SK-N-SH (cell line): ENCODE measurements around the gene TEX12. TPM values are rescaled to one million over a fixed set of nuclear protein-coding genes. Genes with fewer than 3 reads are reported as not detected.

ENCODE experiments used
- CTCF ChIA-PET: fragments of 300-600, 350-600 bp; formaldehyde crosslinking; extraction: SDS; loops from one replicate; lab custom pipeline; 2021; lab: Yijun Ruan, JAX
- POLR2A ChIA-PET: fragments of 350-600 bp; sonication (Branson Sonifier 250); formaldehyde crosslinking; extraction: SDS; loops from one replicate; lab custom pipeline; 2020; ENCODE audit warnings: antibody characterized with exemption, inconsistent platforms; lab: Yijun Ruan, JAX
- DNase-seq: peaks from one replicate; pipeline ENCODE4 v3.0.0; 2012
- H2AFZ ChIP-seq: fragments of 200-600 bp; sonication (generic); 2 replicates; pipeline ENCODE4 v1.8.1; 2016; ENCODE audit warnings: antibody characterized with exemption, mild to moderate bottlenecking, low read depth
- H3F3A ChIP-seq: fragments of 200-600 bp; sonication (generic); replicated peaks from 2 replicates; pipeline ENCODE3; 2016; ENCODE audit warnings: antibody characterized with exemption, mild to moderate bottlenecking; ENCODE audit not compliant: insufficient read depth
- H3K27ac ChIP-seq, 2 experiments: fragments of 200-500 bp in 1 of 2; fragments of 200-600 bp in 1 of 2; sonication (Bioruptor generic) in 1 of 2; sonication (generic), shearing (Covaris generic) in 1 of 2; 2 replicates each; pipeline versions ENCODE4 v1.5.1 to v1.6.1; 2014 to 2016; ENCODE audit warnings: low read depth in 2 of 2, inconsistent platforms in 1 of 2, low read length in 1 of 2, mild to moderate bottlenecking in 1 of 2, mixed read lengths in 1 of 2
- H3K27me3 ChIP-seq: fragments of 200-600 bp; sonication (generic), shearing (Covaris generic); 2 replicates; pipeline ENCODE4 v1.6.1; 2016; ENCODE audit warnings: mixed run types; ENCODE audit not compliant: insufficient read depth
- H3K36me3 ChIP-seq, 2 experiments: fragments of 200-500 bp in 1 of 2; fragments of 200-600 bp in 1 of 2; sonication (Bioruptor generic) in 1 of 2; sonication (generic) in 1 of 2; replicated peaks in 1 of 2; 2 replicates each; pipeline versions ENCODE3 to v1.5.1; 2014 to 2016; ENCODE audit warnings: low read length in 1 of 2, mild to moderate bottlenecking in 1 of 2; ENCODE audit not compliant: insufficient read depth in 2 of 2, control insufficient read depth in 1 of 2
- H3K4me1 ChIP-seq, 2 experiments: fragments of 200-500 bp in 1 of 2; fragments of 200-600 bp in 1 of 2; sonication (Bioruptor generic) in 1 of 2; sonication (generic), shearing (Covaris generic) in 1 of 2; 2 replicates each; pipeline versions ENCODE4 v1.5.1 to v1.6.1; 2014 to 2016; ENCODE audit warnings: low read depth in 1 of 2, low read length in 1 of 2, mixed run types in 1 of 2; ENCODE audit not compliant: insufficient read depth in 2 of 2, control insufficient read depth in 1 of 2
- H3K4me2 ChIP-seq: fragments of 200-600 bp; sonication (generic), shearing (Covaris generic); 2 replicates; pipeline ENCODE4 v1.6.1; 2017; ENCODE audit warnings: mixed run types
- H3K4me3 ChIP-seq, 2 experiments: fragments of 200-500 bp in 1 of 2; fragments of 200-600 bp in 1 of 2; sonication (Bioruptor generic) in 1 of 2; sonication (generic), shearing (Covaris generic) in 1 of 2; 2 replicates each; pipeline versions ENCODE4 v1.5.1 to v1.8.1; 2014 to 2016; ENCODE audit warnings: low read depth in 2 of 2, inconsistent platforms in 1 of 2, low read length in 1 of 2, mild to moderate bottlenecking in 1 of 2, mixed read lengths in 1 of 2, moderate library complexity in 1 of 2
- H3K79me2 ChIP-seq: fragments of 200-600 bp; sonication (generic); 2 replicates; pipeline ENCODE4 v1.8.1; 2017; ENCODE audit warnings: mild to moderate bottlenecking; ENCODE audit not compliant: insufficient read depth
- H3K9ac ChIP-seq: fragments of 200-600 bp; sonication (generic); 2 replicates; pipeline ENCODE4 v1.6.1; 2017; ENCODE audit warnings: mixed run types
- H3K9me2 ChIP-seq: fragments of 200-600 bp; sonication (generic); 2 replicates; pipeline ENCODE4 v1.6.1; 2017; ENCODE audit warnings: mixed run types
- H3K9me3 ChIP-seq: fragments of 200-600 bp; sonication (generic); 2 replicates; pipeline ENCODE4 v1.6.1; 2017; ENCODE audit warnings: mixed run types, mild to moderate bottlenecking, moderate library complexity
- H4K20me1 ChIP-seq: fragments of 200-600 bp; sonication (generic); 2 replicates; pipeline ENCODE4 v1.6.1; 2017; ENCODE audit warnings: mild to moderate bottlenecking, mixed run types; ENCODE audit not compliant: insufficient read depth
- CHD2 ChIP-seq: fragments of 150-350 bp; IDR thresholded peaks from 2 replicates; pipeline ENCODE4 v1.6.1; 2018; ENCODE audit warnings: low read length; ENCODE audit not compliant: partially characterized antibody
- ELF1 ChIP-seq: IDR thresholded peaks from 2 replicates; pipeline ENCODE4 v1.4.0; 2012
- EZH2phosphoT487 ChIP-seq: fragments of 200-600 bp; sonication (generic); IDR thresholded peaks from 2 replicates; pipeline ENCODE4 v1.6.1; 2017; ENCODE audit warnings: low read depth, mixed run types, mild to moderate bottlenecking, antibody characterized with exemption, moderate library complexity, borderline replicate concordance
- FOXJ3 ChIP-seq: sonication (generic); formaldehyde crosslinking; IDR thresholded peaks from 2 replicates; pipeline ENCODE4 v1.5.1; 2020; ENCODE audit warnings: mild to moderate bottlenecking, missing genetic modification reagents
- FOXM1 ChIP-seq: IDR thresholded peaks from 2 replicates; pipeline ENCODE4 v1.4.0; 2012; ENCODE audit warnings: low read depth, mild to moderate bottlenecking
- GABPA ChIP-seq: IDR thresholded peaks from 2 replicates; pipeline ENCODE4 v1.4.0; 2012; ENCODE audit warnings: low read depth, mild to moderate bottlenecking
- JUND ChIP-seq: IDR thresholded peaks from 2 replicates; pipeline ENCODE4 v1.4.0; 2012
- NRF1 ChIP-seq: IDR thresholded peaks from 2 replicates; pipeline ENCODE4 v1.6.1; 2012; ENCODE audit warnings: low read depth, mild to moderate bottlenecking, low read length
- RAD21 ChIP-seq: IDR thresholded peaks from 2 replicates; pipeline ENCODE4 v1.6.1; 2012; ENCODE audit warnings: mild to moderate bottlenecking, low read length
- RCOR1 ChIP-seq: fragments of 150-350 bp; IDR thresholded peaks from 2 replicates; pipeline ENCODE4 v1.6.1; 2017; ENCODE audit warnings: antibody characterized with exemption, low read length
- RXRA ChIP-seq: IDR thresholded peaks from 2 replicates; pipeline ENCODE4 v1.4.0; 2012; ENCODE audit warnings: low read depth, mild to moderate bottlenecking, borderline replicate concordance
- TAF1 ChIP-seq: IDR thresholded peaks from 2 replicates; pipeline ENCODE4 v1.6.1; 2012; ENCODE audit warnings: low read depth, mild to moderate bottlenecking, low read length, moderate library complexity, borderline replicate concordance
- TEAD4 ChIP-seq: IDR thresholded peaks from 2 replicates; pipeline ENCODE4 v1.4.0; 2012; ENCODE audit warnings: mild to moderate bottlenecking, borderline replicate concordance; ENCODE audit not compliant: insufficient read depth
- WGBS: methylation state at CpG from one replicate; pipeline ENCODE4 v1.1.6; 2017; ENCODE audit warnings: low lambda C conversion rate; 5-methylcytosine and 5-hydroxymethylcytosine counted together
- polyA plus RNA-seq, 3 experiments: library from polyadenylated mRNA; depleted of rRNA; stranded (reverse); fragments of >200 nt; gene quantifications; 2 replicates each; pipeline ENCODE4 v1.2.3, GENCODE V29; 2012
- TF ChIP-seq, protein P1 (sequence below): fragments of 150-350 bp; IDR thresholded peaks from 2 replicates; pipeline ENCODE4 v1.6.1; 2016; ENCODE audit warnings: mild to moderate bottlenecking, low read depth, low read length
- TF ChIP-seq, protein P2 (sequence below): fragments of 200-600 bp; sonication (generic); IDR thresholded peaks from 2 replicates; pipeline ENCODE4 v1.6.1; 2017; ENCODE audit warnings: antibody characterized with exemption, mild to moderate bottlenecking, moderate library complexity
- TF ChIP-seq, protein P3 (sequence below): fragments of 150-350 bp; IDR thresholded peaks from 2 replicates; pipeline ENCODE4 v1.6.1; 2017; ENCODE audit warnings: antibody characterized with exemption, low read length, low read depth, borderline replicate concordance

TEX12 gene
- polyA plus RNA-seq, 1 of the 3 experiments (the other 2 are of a cell fraction): not detected

DNA sequence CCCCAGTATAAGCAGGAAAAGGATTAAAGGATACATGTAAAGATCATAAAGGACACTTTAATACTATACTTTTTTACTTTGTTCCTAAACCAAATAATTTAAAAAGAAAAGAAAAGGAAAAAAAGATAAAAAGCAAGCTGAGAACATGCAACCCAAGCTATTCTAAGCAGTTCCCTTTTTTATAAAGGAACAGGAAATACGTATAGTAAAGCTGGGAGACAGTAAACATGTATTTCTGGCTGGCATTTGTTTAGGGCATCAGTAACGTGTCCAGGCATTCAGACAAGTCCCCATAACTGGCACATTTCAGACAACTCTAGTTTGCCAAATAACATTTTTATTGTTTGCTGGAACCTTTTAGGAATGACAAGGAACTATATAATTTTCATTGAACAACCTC lies 33.1 kb downstream of the TEX12 start:
- Histone ChIP-seq H3K4me1 (no peaks in the 10 kb centered on the region; a peak in 1 of 4 replicates), H2AFZ (no peak overlapping the region)
- TF ChIP-seq EZH2phosphoT487 (no peak), RCOR1 (no peak), TAF1 (no peak), NRF1 (no peak), FOXJ3 (CRISPR knock-in tag) (no peak), RAD21 (no peak), FOXM1 (no peak), ELF1 (no peak), GABPA (no peak)
- TF ChIP-seq, protein P1, sequence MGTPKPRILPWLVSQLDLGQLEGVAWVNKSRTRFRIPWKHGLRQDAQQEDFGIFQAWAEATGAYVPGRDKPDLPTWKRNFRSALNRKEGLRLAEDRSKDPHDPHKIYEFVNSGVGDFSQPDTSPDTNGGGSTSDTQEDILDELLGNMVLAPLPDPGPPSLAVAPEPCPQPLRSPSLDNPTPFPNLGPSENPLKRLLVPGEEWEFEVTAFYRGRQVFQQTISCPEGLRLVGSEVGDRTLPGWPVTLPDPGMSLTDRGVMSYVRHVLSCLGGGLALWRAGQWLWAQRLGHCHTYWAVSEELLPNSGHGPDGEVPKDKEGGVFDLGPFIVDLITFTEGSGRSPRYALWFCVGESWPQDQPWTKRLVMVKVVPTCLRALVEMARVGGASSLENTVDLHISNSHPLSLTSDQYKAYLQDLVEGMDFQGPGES: no peak
- TF ChIP-seq, protein P2, sequence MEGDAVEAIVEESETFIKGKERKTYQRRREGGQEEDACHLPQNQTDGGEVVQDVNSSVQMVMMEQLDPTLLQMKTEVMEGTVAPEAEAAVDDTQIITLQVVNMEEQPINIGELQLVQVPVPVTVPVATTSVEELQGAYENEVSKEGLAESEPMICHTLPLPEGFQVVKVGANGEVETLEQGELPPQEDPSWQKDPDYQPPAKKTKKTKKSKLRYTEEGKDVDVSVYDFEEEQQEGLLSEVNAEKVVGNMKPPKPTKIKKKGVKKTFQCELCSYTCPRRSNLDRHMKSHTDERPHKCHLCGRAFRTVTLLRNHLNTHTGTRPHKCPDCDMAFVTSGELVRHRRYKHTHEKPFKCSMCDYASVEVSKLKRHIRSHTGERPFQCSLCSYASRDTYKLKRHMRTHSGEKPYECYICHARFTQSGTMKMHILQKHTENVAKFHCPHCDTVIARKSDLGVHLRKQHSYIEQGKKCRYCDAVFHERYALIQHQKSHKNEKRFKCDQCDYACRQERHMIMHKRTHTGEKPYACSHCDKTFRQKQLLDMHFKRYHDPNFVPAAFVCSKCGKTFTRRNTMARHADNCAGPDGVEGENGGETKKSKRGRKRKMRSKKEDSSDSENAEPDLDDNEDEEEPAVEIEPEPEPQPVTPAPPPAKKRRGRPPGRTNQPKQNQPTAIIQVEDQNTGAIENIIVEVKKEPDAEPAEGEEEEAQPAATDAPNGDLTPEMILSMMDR: no peak
- TF ChIP-seq, protein P3, sequence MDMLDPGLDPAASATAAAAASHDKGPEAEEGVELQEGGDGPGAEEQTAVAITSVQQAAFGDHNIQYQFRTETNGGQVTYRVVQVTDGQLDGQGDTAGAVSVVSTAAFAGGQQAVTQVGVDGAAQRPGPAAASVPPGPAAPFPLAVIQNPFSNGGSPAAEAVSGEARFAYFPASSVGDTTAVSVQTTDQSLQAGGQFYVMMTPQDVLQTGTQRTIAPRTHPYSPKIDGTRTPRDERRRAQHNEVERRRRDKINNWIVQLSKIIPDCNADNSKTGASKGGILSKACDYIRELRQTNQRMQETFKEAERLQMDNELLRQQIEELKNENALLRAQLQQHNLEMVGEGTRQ: no peak
- TF ChIP-seq, all 33 proteins: peak for 0
- H4K20me1 ChIP-seq: no peaks in the 10 kb centered on the region
- no peaks in the 10 kb centered on the region for H3K9me3 ChIP-seq
- no peak overlapping the region for H3K9ac ChIP-seq
- no peak overlapping the region for H3K4me2 ChIP-seq
- no peaks in the 10 kb centered on the region for H3K36me3 ChIP-seq
- no peak overlapping the region for H3K27ac ChIP-seq
- 41% methylated on average over 2 of the region's 2 CpGs for WGBS
- H3K4me3 ChIP-seq: no peak overlapping the region
- H3F3A ChIP-seq: no peaks in the 10 kb centered on the region
- CTCF ChIA-PET: interaction anchor here (1.4 to 2.5 kb wide), 3 partner anchors 19 to 80 kb away, joined by 4 to 8 read pairs (median 4); partner anchors contain the start of gene BCO2
- no peaks in the 10 kb centered on the region for H3K27me3 ChIP-seq
- H3K79me2 ChIP-seq: no peaks in the 10 kb centered on the region
- POLR2A ChIA-PET: no interaction called here
- 0 out of 2 replicates have a peak, but pooled peaks cover 3% of the 10 kb centered on the region for H3K9me2 ChIP-seq
- no peak for DNase-seq

DNA sequence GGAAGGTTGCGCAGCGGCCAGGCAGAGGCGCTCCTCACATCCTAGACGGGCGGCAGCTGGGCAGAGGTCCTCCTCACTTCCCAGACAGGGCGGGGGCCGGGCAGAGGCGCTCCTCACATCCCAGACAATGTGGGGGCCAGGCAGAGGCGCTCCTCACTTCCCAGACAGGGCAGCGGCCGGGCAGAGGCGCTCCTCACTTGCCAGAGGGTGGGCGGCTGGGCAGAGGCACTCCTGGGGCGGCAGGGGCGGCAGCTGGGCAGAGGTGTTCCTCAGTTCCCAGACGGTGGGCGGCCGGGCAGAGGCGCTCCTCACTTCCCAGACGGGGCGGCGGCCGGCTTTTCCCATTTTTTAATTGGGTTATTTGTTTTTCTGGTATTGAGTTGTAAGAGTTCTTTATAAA lies 38.9 kb downstream of the TEX12 start:
- Histone ChIP-seq H3K36me3 (no peaks in the 10 kb centered on the region), H3K4me1 (no peaks in the 10 kb centered on the region), H4K20me1 (no peaks in the 10 kb centered on the region), H3K27me3 (no peaks in the 10 kb centered on the region), H3K9me2 (no peaks in the 10 kb centered on the region), H3K4me2 (no peak overlapping the region), H3F3A (no peaks in the 10 kb centered on the region), H3K9ac (no peak overlapping the region), H3K9me3 (no peaks in the 10 kb centered on the region), H3K4me3 (no peak overlapping the region), H2AFZ (no peak overlapping the region), H3K79me2 (no peaks in the 10 kb centered on the region), H3K27ac (no peak overlapping the region)
- WGBS: 96% methylated on average over 17 of the region's 23 CpGs
- POLR2A ChIA-PET: no interaction called here
- TF ChIP-seq EZH2phosphoT487 (no peak), TEAD4 (no peak), RCOR1 (no peak), NRF1 (no peak), GABPA (no peak), RXRA (no peak), JUND (no peak), CHD2 (no peak)
- CTCF ChIA-PET: interaction anchor here (1.4 to 3.1 kb wide), 3 partner anchors 13 to 74 kb away, joined by 3 to 16 read pairs (median 7); partner anchors contain the start of gene BCO2
- no peak for DNase-seq
